Epidermal melanocyte (primary cell): Measurements from ENCODE around the gene ZBTB7C.

Experiments
- DNase-seq: peaks from one replicate; pipeline ENCODE4 v3.0.0; 2011; ENCODE audit warnings: low spot score; ENCODE audit not compliant: insufficient read length

ZBTB7C gene

GRCh38 chr18:48170651-48171050 is 238.5 kb downstream of the ZBTB7C start:
- no peak for DNase-seq

- no peak for DNase-seq
Observed at GRCh38 chr18:48168861-48169260, 240.3 kb downstream of the ZBTB7C start.

GRCh38 chr18:48167897-48168253 is 241.3 kb downstream of the ZBTB7C start:
- no peak for DNase-seq

GRCh38 chr18:48166336-48166875 is 242.8 kb downstream of the ZBTB7C start:
- DNase-seq = no peak

GRCh38 chr18:48165111-48165866 is 243.9 kb downstream of the ZBTB7C start:
- DNase-seq = no peak

GRCh38 chr18:48164701-48165100 is 244.5 kb downstream of the ZBTB7C start:
- DNase-seq = no peak

- DNase-seq = no peak
Observed at GRCh38 chr18:48164116-48164515, 245.1 kb downstream of the ZBTB7C start.

GRCh38 chr18:48163738-48164115 is 245.5 kb downstream of the ZBTB7C start:
- DNase-seq = no peak

GRCh38 chr18:48162956-48163737 is 246.0 kb downstream of the ZBTB7C start:
- DNase-seq = no peak

GRCh38 chr18:48161911-48162698 is 247.1 kb downstream of the ZBTB7C start:
- no peak for DNase-seq

- DNase-seq = peak; percentile 67
Observed at GRCh38 chr18:48161191-48161910, 247.8 kb downstream of the ZBTB7C start.

GRCh38 chr18:48160622-48161021 is 248.6 kb downstream of the ZBTB7C start:
- no peak for DNase-seq

GRCh38 chr18:48159816-48160215 is 249.4 kb downstream of the ZBTB7C start:
- no peak for DNase-seq

GRCh38 chr18:48158721-48159120 is 250.5 kb downstream of the ZBTB7C start:
- DNase-seq = no peak

GRCh38 chr18:48157956-48158355 is 251.2 kb downstream of the ZBTB7C start:
- no peak for DNase-seq

- no peak for DNase-seq
Observed at GRCh38 chr18:48155856-48156255, 253.3 kb downstream of the ZBTB7C start.

GRCh38 chr18:48154828-48155227 is 254.4 kb downstream of the ZBTB7C start:
- no peak for DNase-seq

GRCh38 chr18:48153613-48154481 is 255.3 kb downstream of the ZBTB7C start:
- no peak for DNase-seq

GRCh38 chr18:48152549-48152948 is 256.6 kb downstream of the ZBTB7C start:
- no peak for DNase-seq

- no peak for DNase-seq
Observed at GRCh38 chr18:48151421-48152065, 257.6 kb downstream of the ZBTB7C start.
